ENCODE results near the gene TRAF5. TPM values are rescaled to one million over a fixed set of nuclear protein-coding genes. Genes with fewer than 3 reads are reported as not detected.

TRAF5 gene
- total and polyA plus RNA-seq, 2 of the 4 experiments (the other 2 are of a cell fraction), result 10.0 to 14.7 TPM

GRCh38 chr1:211281320-211282022 lies 45.2 kb upstream of the TRAF5 start:
- H3K79me1 ChIP-seq (ENCODE audit: low read depth in 1 of 2, low read length in 2 of 2), result peaks cover 3 to 12% of the 10 kb centered on the region in 2 experiments
- H4K5ac ChIP-seq (ENCODE audit: low read depth, low read length), result no peak overlapping the region; the same call in 1 of the 2 replicates
- no peak overlapping the region for H2BK15ac ChIP-seq (ENCODE audit: low read depth, low read length)
- H2BK20ac ChIP-seq (ENCODE audit: low read depth, low read length), result no peak overlapping the region
- no peaks in the 10 kb centered on the region; the same call in 1 of the 2 replicates for H4K20me1 ChIP-seq (ENCODE audit: insufficient read depth, low read length)
- H3K4me1 ChIP-seq (ENCODE audit: control insufficient read depth, insufficient read depth, low read length), result peaks cover 2% of the 10 kb centered on the region; the same call in 1 of the 2 replicates
- no peaks in the 10 kb centered on the region for H3K9me1 ChIP-seq (ENCODE audit: insufficient read depth, low read length)
- ChIA-PET POLR2A (ENCODE audit: unreplicated experiment) (no interaction called here), CTCF (interaction anchor here (0.6 kb wide), 1 partner anchor 851 kb away, joined by 3 read pairs; no protein-coding TSS in a partner anchor)
- dilution Hi-C loops (cut with HindIII; ENCODE audit: low sequenced_read_pairs, unreplicated experiment), result no loop called here
- TF ChIP-seq CEBPB (IDR thresholded peaks at IDR 0.05; ENCODE audit: low read depth, low read length), result 0 out of 2 replicates have a peak, but pooled peaks have one; percentile 14
- TF ChIP-seq NFE2L2 (IDR thresholded peaks at IDR 0.05; ENCODE audit: low read depth, low read length), result peak; percentile 73; the same call in 1 of the 2 replicates
- TF ChIP-seq MXI1 (IDR thresholded peaks at IDR 0.05; ENCODE audit: borderline replicate concordance, low read depth, low read length), result no peak
- H3K36me3 ChIP-seq (ENCODE audit: control insufficient read depth, insufficient read depth, low read length), result peaks cover 11% of the 10 kb centered on the region
- H3K27ac ChIP-seq (ENCODE audit: insufficient read depth, low read length), result peak overlapping the region; percentile 14; the same call in 1 of the 2 replicates
- in situ Hi-C loops (cut with MboI; ENCODE audit: low sequenced_read_pairs), result no loop called here
- no peaks in the 10 kb centered on the region for H3K9me3 ChIP-seq (ENCODE audit: control insufficient read depth, insufficient read depth, low read length)
- BruUV-seq (replicated peaks), result no TSS peak
- no peak overlapping the region for H3K14ac ChIP-seq (replicated peaks; ENCODE audit: low read depth, low read length)
- H3K18ac ChIP-seq (ENCODE audit: low read depth, low read length), result peak overlapping the region; percentile 52; the same call in 1 of the 2 replicates
- H3K4me2 ChIP-seq (ENCODE audit: low read depth, low read length), result no peak overlapping the region; the same call in 1 of the 2 replicates
- H2BK5ac ChIP-seq (ENCODE audit: low read depth, low read length, poor library complexity, severe bottlenecking), result peak overlapping the region; percentile 70
- no peak overlapping the region for H2BK120ac ChIP-seq (ENCODE audit: low read depth, low read length)
- H3K4ac ChIP-seq (ENCODE audit: low read depth, low read length), result no peak overlapping the region
- H4K91ac ChIP-seq (ENCODE audit: insufficient read depth, low read depth, low read length), result no peak overlapping the region; the same call in 1 of the 2 replicates
- intact Hi-C loops (cut with micrococcal nuclease), result no loop called here
- 100% methylated on average over 3 of the region's 6 CpGs; no CpG with 5 or more reads in 1 of the 2 experiments for WGBS, 2 experiments (ENCODE audit: extremely low coverage in 2 of 2, insufficient read length in 1 of 2)
- H3K27me3 ChIP-seq (ENCODE audit: control insufficient read depth, insufficient read depth, low read length), result no peaks in the 10 kb centered on the region
- DNase-seq (peak; percentile 34), ATAC-seq (ENCODE audit: low read depth) (peak; percentile 80)
- H2AK5ac ChIP-seq (ENCODE audit: low read depth, low read length), result no peak overlapping the region
- no peak overlapping the region for H3K9ac ChIP-seq (ENCODE audit: low read depth, low read length)
- no peak overlapping the region for H2AK9ac ChIP-seq (replicated peaks; ENCODE audit: low read depth, low read length, poor library complexity)
- H2AFZ ChIP-seq (replicated peaks; ENCODE audit: low read length, poor library complexity), result no peak overlapping the region
- no peak overlapping the region for H3K56ac ChIP-seq (ENCODE audit: extremely low read depth, insufficient read depth, low read length)
- no peak overlapping the region for H4K8ac ChIP-seq (ENCODE audit: low read depth in 2 of 2, low read length in 2 of 2)
- H3K23ac ChIP-seq (ENCODE audit: low read depth, low read length), result no peak overlapping the region
- H3K4me3 ChIP-seq (ENCODE audit: insufficient read depth, low read depth, low read length), result no peak overlapping the region
